PC-9 (cell line): ENCODE data around the gene CLUH. TPM values are rescaled to one million over a fixed set of nuclear protein-coding genes. Genes with fewer than 3 reads are reported as not detected.

Experiments
- BruUV-seq: library from RNA; stranded (reverse); fragments of 400-500 nt; replicated peaks from 2 replicates; lab custom pipeline; 2021; lab: Mats Ljungman, UMichigan
- CTCF ChIA-PET: fragments of 300-600 bp; sonication (Branson Sonifier 250); formaldehyde crosslinking; loops from one replicate; lab custom pipeline; 2022; ENCODE audit warnings: antibody characterized with exemption; lab: Charles Lee
- POLR2A ChIA-PET: fragments of 300-600 bp; sonication (Branson Sonifier 250); formaldehyde crosslinking; loops from one replicate; lab custom pipeline; 2022; ENCODE audit warnings: antibody characterized with exemption; ENCODE audit not compliant: unreplicated experiment; lab: Charles Lee
- DNase-seq, 2 experiments: peaks; one replicate each; pipeline versions ENCODE4 v3.0.0 to v3.0.0-alpha.2; 2015 to 2022; ENCODE audit warnings: mixed read lengths in 1 of 2
- H2AFZ ChIP-seq: fragments of 200-600 bp; sonication (generic); 2 replicates; pipeline ENCODE4 v1.8.1; 2017; ENCODE audit warnings: antibody characterized with exemption
- H3F3A ChIP-seq: fragments of 200-600 bp; sonication (generic); 2 replicates; pipeline ENCODE4 v1.8.1; 2017; ENCODE audit warnings: antibody characterized with exemption, mild to moderate bottlenecking, low read depth; ENCODE audit not compliant: insufficient read depth
- H3K27ac ChIP-seq: fragments of 200-600 bp; sonication (generic); 2 replicates; pipeline ENCODE4 v1.6.1; 2016; ENCODE audit warnings: mixed run types
- H3K27me3 ChIP-seq: fragments of 200-600 bp; sonication (generic); 2 replicates; pipeline ENCODE4 v1.6.1; 2016; ENCODE audit warnings: low read depth, mixed run types; ENCODE audit not compliant: insufficient read depth
- H3K36me3 ChIP-seq: fragments of 200-600 bp; sonication (generic); 2 replicates; pipeline ENCODE4 v1.6.1; 2016; ENCODE audit warnings: low read depth, mixed run types
- H3K4me1 ChIP-seq: fragments of 200-600 bp; sonication (generic); replicated peaks from 2 replicates; pipeline ENCODE4 v1.6.1; 2016; ENCODE audit warnings: mixed run types; ENCODE audit not compliant: insufficient read depth
- H3K4me2 ChIP-seq: fragments of 200-600 bp; sonication (generic); 2 replicates; pipeline ENCODE4 v1.6.1; 2017; ENCODE audit warnings: mixed run types
- H3K4me3 ChIP-seq: fragments of 200-600 bp; sonication (generic); 2 replicates; pipeline ENCODE4 v1.6.1; 2016; ENCODE audit warnings: mixed run types
- H3K79me2 ChIP-seq: fragments of 200-600 bp; sonication (generic); 2 replicates; pipeline ENCODE4 v1.6.1; 2017; ENCODE audit warnings: low read depth, mixed run types
- H3K9me2 ChIP-seq: fragments of 200-600 bp; sonication (generic); 2 replicates; pipeline ENCODE4 v1.8.1; 2017; ENCODE audit warnings: mild to moderate bottlenecking; ENCODE audit not compliant: insufficient read depth
- H3K9me3 ChIP-seq: fragments of 200-600 bp; sonication (generic); 2 replicates; pipeline ENCODE4 v1.8.1; 2016; ENCODE audit warnings: low read depth; ENCODE audit not compliant: insufficient read depth
- H4K20me1 ChIP-seq: fragments of 200-600 bp; sonication (generic); 2 replicates; pipeline ENCODE4 v1.8.1; 2017; ENCODE audit not compliant: insufficient read depth
- CTCF ChIP-seq: fragments of 200-600 bp; sonication (generic); conservative IDR thresholded peaks from 2 replicates; pipeline ENCODE4 v1.6.1; 2017; ENCODE audit warnings: mixed run types, antibody characterized with exemption, mild to moderate bottlenecking, moderate library complexity
- EZH2 ChIP-seq: fragments of 200-600 bp; sonication (generic); IDR thresholded peaks from 2 replicates; pipeline ENCODE4 v1.8.0; 2017; ENCODE audit warnings: antibody characterized with exemption, low read depth
- intact Hi-C: fragments of 100-400 bp; cut with micrococcal nuclease; formaldehyde crosslinking; loops from one replicate; pipeline ENCODE4 v1.10.0; 2022; ENCODE audit not compliant: unreplicated experiment
- total RNA-seq: library from RNA; stranded (reverse); gene quantifications from 2 replicates; pipeline ENCODE4 v1.2.3, GENCODE V29; 2021

Gene CLUH
- total RNA-seq, 1 experiment from 2014 or later: 142 TPM

- H3K4me1 ChIP-seq: no peaks in the 10 kb centered on the region
- no peak overlapping the region for H3K4me3 ChIP-seq
- TF ChIP-seq CTCF: no peak
- no peak for TF ChIP-seq EZH2
- H3K27me3 ChIP-seq: no peaks in the 10 kb centered on the region
- H3K4me2 ChIP-seq: no peak overlapping the region
- no peaks in the 10 kb centered on the region for H3K9me2 ChIP-seq
- POLR2A ChIA-PET: no interaction called here
- H3F3A ChIP-seq: peaks cover 36% of the 10 kb centered on the region
- no peaks in the 10 kb centered on the region for H3K36me3 ChIP-seq
- CTCF ChIA-PET: no interaction called here
- BruUV-seq: no TSS peak
- no peak for DNase-seq
- no peak overlapping the region for H2AFZ ChIP-seq
- intact Hi-C loops: no loop called here
- no peaks in the 10 kb centered on the region for H3K9me3 ChIP-seq
- H3K27ac ChIP-seq: no peak overlapping the region
- H4K20me1 ChIP-seq: peaks cover 49% of the 10 kb centered on the region
- no peaks in the 10 kb centered on the region for H3K79me2 ChIP-seq
Observed at GRCh38 chr17:2691069-2691871, 20.3 kb downstream of the CLUH start.

GRCh38 chr17:2690165-2691068, 21.1 kb downstream of the CLUH start:
- TF ChIP-seq EZH2 (no peak), CTCF (no peak)
- DNase-seq: no peak
- Histone ChIP-seq H4K20me1 (peaks cover 40% of the 10 kb centered on the region), H3K27me3 (no peaks in the 10 kb centered on the region), H3K9me3 (no peaks in the 10 kb centered on the region), H3K4me3 (no peak overlapping the region), H3K4me1 (no peaks in the 10 kb centered on the region), H3K4me2 (no peak overlapping the region), H3K79me2 (no peaks in the 10 kb centered on the region), H3K9me2 (no peaks in the 10 kb centered on the region), H3K27ac (no peak overlapping the region), H3K36me3 (no peaks in the 10 kb centered on the region), H3F3A (peaks cover 44% of the 10 kb centered on the region), H2AFZ (no peak overlapping the region)
- intact Hi-C loops: no loop called here
- BruUV-seq: no TSS peak
- POLR2A ChIA-PET: no interaction called here
- CTCF ChIA-PET: no interaction called here

- Histone ChIP-seq H3K27ac (0 out of 2 replicates have a peak overlapping the region, but pooled peaks have one; percentile 1), H3K27me3 (no peaks in the 10 kb centered on the region), H3K9me2 (no peaks in the 10 kb centered on the region), H3K4me1 (no peaks in the 10 kb centered on the region), H4K20me1 (peaks cover 34% of the 10 kb centered on the region), H2AFZ (no peak overlapping the region), H3K36me3 (no peaks in the 10 kb centered on the region), H3F3A (peaks cover 48% of the 10 kb centered on the region), H3K79me2 (no peaks in the 10 kb centered on the region), H3K9me3 (no peaks in the 10 kb centered on the region), H3K4me3 (no peak overlapping the region), H3K4me2 (no peak overlapping the region)
- DNase-seq: no peak
- BruUV-seq: no TSS peak
- intact Hi-C loops: no loop called here
- TF ChIP-seq CTCF (no peak), EZH2 (no peak)
- ChIA-PET CTCF (no interaction called here), POLR2A (no interaction called here)
Observed at GRCh38 chr17:2689411-2690164, 22.0 kb downstream of the CLUH start.
